Esophagus squamous epithelium (tissue), 5 donors: ENCODE measurements around the gene PANX2. TPM values are rescaled to one million over a fixed set of nuclear protein-coding genes. Genes with fewer than 3 reads are reported as not detected.
A peak's percentile ranks its signal among the peaks of the same experiment; 100 is the strongest.

Source experiments
- DNase-seq: peaks from one replicate; lab custom pipeline; 2025; lab: John Stamatoyannopoulos, UW
- H3K27ac ChIP-seq, 4 donors: fragments of 200-600 bp; sonication (generic); one replicate each; pipeline ENCODE4 v1.5.1; 2016 to 2019; ENCODE audit warnings: mild to moderate bottlenecking in 1 of 4
- H3K27me3 ChIP-seq, 4 donors: fragments of 200-600 bp; sonication (generic); 1 replicate in 3 of 4; 2 replicates in 1 of 4; pipeline versions ENCODE4 v1.5.1 to v1.6.0; 2017 to 2021; ENCODE audit warnings: antibody characterized with exemption in 1 of 4
- H3K36me3 ChIP-seq, 3 donors: fragments of 200-600 bp; sonication (generic); one replicate each; pipeline ENCODE4 v1.5.1; 2016 to 2019
- H3K4me1 ChIP-seq, 3 donors: fragments of 200-600 bp; sonication (generic); one replicate each; pipeline ENCODE4 v1.5.1; 2017 to 2019
- H3K4me3 ChIP-seq, 4 donors: fragments of 200-600 bp; sonication (generic); 1 replicate in 3 of 4; 2 replicates in 1 of 4; pipeline ENCODE4 v1.5.1; 2016 to 2019; ENCODE audit warnings: mild to moderate bottlenecking in 2 of 4, moderate library complexity in 1 of 4
- H3K9me3 ChIP-seq, 3 donors: fragments of 200-600 bp; sonication (generic); one replicate each; pipeline ENCODE4 v1.5.1; 2016 to 2019
- CTCF ChIP-seq, 6 experiments: fragments of 450-650 bp in 4 of 6; fragments of 200-600 bp in 2 of 6; sonication (generic) in 2 of 6; IDR thresholded peaks; one replicate each; pipeline ENCODE4 v1.5.1; 2016 to 2019; ENCODE audit warnings: antibody characterized with exemption in 6 of 6, mild to moderate bottlenecking in 4 of 6, moderate library complexity in 4 of 6
- POLR2A ChIP-seq, 4 donors: fragments of 450-650 bp; IDR thresholded peaks; one replicate each; pipeline ENCODE4 v1.6.1; 2017; ENCODE audit warnings: antibody characterized with exemption in 4 of 4, mild to moderate bottlenecking in 4 of 4, moderate library complexity in 3 of 4
- WGBS, 2 donors: methylation state at CpG; one replicate each; pipeline ENCODE4 v1.1.5; 2018; 5-methylcytosine and 5-hydroxymethylcytosine counted together
- intact Hi-C: fragments of 100-400 bp; cut with DNase I; formaldehyde crosslinking; loops from one replicate; pipeline ENCODE4 v1.15.0; 2022
- total RNA-seq, 4 donors: library from RNA; depleted of rRNA; stranded (reverse); fragments of >200 nt; gene quantifications; one replicate each; pipeline ENCODE4 v1.1.0, GENCODE V29; 2016
- donor health status: DM: yes; HTN: yes; CAD: no.

Gene PANX2
- total RNA-seq, 4 donors from 2014 or later, result 1.6 to 4.5 (median 3.4) TPM

- TF ChIP-seq POLR2A (IDR thresholded peaks at IDR 0.05) (peak in 1 of 4 donors; percentile 6), CTCF (IDR thresholded peaks at IDR 0.05) (no peak)
- Histone ChIP-seq H3K4me1 (peaks cover 33 to 59% (median 41%) of the 10 kb centered on the region in 3 donors), H3K9me3 (no peaks in the 10 kb centered on the region), H3K4me3 (peak overlapping the region in 1 of 4 donors; percentile 69), H3K27ac (peak overlapping the region; percentile 62 to 95 (median 87)), H3K36me3 (peaks cover 3 to 57% (median 22%) of the 10 kb centered on the region in 3 donors), H3K27me3 (no peaks in the 10 kb centered on the region)
- no peak for DNase-seq
- intact Hi-C loops, result no loop called here
- WGBS, 2 donors, result 49% methylated on average over 3 of the region's 25 CpGs; no CpG with 5 or more reads in 1 of the 2 donors
Observed at GRCh38 chr22:50192436-50193204, 22.1 kb downstream of the PANX2 start.

- WGBS, 2 donors, result no CpG with 5 or more reads among the region's 8 CpGs
- DNase-seq, result no peak
- H3K36me3 ChIP-seq, result peaks cover 11 to 60% (median 21%) of the 10 kb centered on the region in 3 donors
- TF ChIP-seq CTCF (IDR thresholded peaks at IDR 0.05) (no peak), POLR2A (IDR thresholded peaks at IDR 0.05) (no peak)
- peaks cover 33 to 48% (median 41%) of the 10 kb centered on the region in 3 donors for H3K4me1 ChIP-seq
- H3K27ac ChIP-seq, result no peak overlapping the region
- no peaks in the 10 kb centered on the region for H3K27me3 ChIP-seq
- H3K4me3 ChIP-seq, result no peak overlapping the region
- intact Hi-C loops, result no loop called here
- H3K9me3 ChIP-seq, result no peaks in the 10 kb centered on the region
Observed at GRCh38 chr22:50193621-50194020, 23.1 kb downstream of the PANX2 start.

GRCh38 chr22:50194037-50194805 is 23.7 kb downstream of the PANX2 start:
- Histone ChIP-seq H3K36me3 (peaks cover 11 to 64% (median 20%) of the 10 kb centered on the region in 3 donors), H3K27me3 (no peaks in the 10 kb centered on the region), H3K4me1 (peaks cover 27 to 43% (median 35%) of the 10 kb centered on the region in 3 donors), H3K4me3 (no peak overlapping the region), H3K9me3 (no peaks in the 10 kb centered on the region), H3K27ac (no peak overlapping the region)
- WGBS, 2 donors, result 90 to 94% methylated on average over 2 to 6 of the region's 44 CpGs
- no peak for TF ChIP-seq CTCF (IDR thresholded peaks at IDR 0.05)
- no peak for TF ChIP-seq POLR2A (IDR thresholded peaks at IDR 0.05)
- DNase-seq, result no peak
- intact Hi-C loops, result no loop called here

- no peaks in the 10 kb centered on the region for H3K27me3 ChIP-seq
- H3K4me1 ChIP-seq, result peaks cover 15 to 35% (median 21%) of the 10 kb centered on the region in 3 donors
- H3K27ac ChIP-seq, result no peak overlapping the region
- no peak for DNase-seq
- 100% methylated on average over 1 of the region's 18 CpGs; no CpG with 5 or more reads in 1 of the 2 donors for WGBS, 2 donors
- intact Hi-C loops, result no loop called here
- H3K36me3 ChIP-seq, result peaks cover 11 to 65% (median 20%) of the 10 kb centered on the region in 3 donors
- no peak overlapping the region for H3K4me3 ChIP-seq
- H3K9me3 ChIP-seq, result no peaks in the 10 kb centered on the region
- TF ChIP-seq POLR2A (IDR thresholded peaks at IDR 0.05) (no peak), CTCF (IDR thresholded peaks at IDR 0.05) (no peak)
Observed at GRCh38 chr22:50196256-50196655, 25.7 kb downstream of the PANX2 start.
